LNCAP (cell line): ENCODE measurements around the gene BZW2.

Source experiments
- TF ChIP-seq, protein P1 (sequence below): fragments of 450-650 bp; IDR thresholded peaks from 2 replicates; pipeline ENCODE4 v1.5.1; 2017; ENCODE audit warnings: mild to moderate bottlenecking

The BZW2 gene

GRCh38 chr7:16656141-16656540 lies 10.2 kb downstream of the BZW2 start:
- TF ChIP-seq, protein P1, sequence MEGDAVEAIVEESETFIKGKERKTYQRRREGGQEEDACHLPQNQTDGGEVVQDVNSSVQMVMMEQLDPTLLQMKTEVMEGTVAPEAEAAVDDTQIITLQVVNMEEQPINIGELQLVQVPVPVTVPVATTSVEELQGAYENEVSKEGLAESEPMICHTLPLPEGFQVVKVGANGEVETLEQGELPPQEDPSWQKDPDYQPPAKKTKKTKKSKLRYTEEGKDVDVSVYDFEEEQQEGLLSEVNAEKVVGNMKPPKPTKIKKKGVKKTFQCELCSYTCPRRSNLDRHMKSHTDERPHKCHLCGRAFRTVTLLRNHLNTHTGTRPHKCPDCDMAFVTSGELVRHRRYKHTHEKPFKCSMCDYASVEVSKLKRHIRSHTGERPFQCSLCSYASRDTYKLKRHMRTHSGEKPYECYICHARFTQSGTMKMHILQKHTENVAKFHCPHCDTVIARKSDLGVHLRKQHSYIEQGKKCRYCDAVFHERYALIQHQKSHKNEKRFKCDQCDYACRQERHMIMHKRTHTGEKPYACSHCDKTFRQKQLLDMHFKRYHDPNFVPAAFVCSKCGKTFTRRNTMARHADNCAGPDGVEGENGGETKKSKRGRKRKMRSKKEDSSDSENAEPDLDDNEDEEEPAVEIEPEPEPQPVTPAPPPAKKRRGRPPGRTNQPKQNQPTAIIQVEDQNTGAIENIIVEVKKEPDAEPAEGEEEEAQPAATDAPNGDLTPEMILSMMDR, result no peak

GRCh38 chr7:16657656-16658279 lies 11.8 kb downstream of the BZW2 start:
- TF ChIP-seq, protein P1, result no peak

DNA sequence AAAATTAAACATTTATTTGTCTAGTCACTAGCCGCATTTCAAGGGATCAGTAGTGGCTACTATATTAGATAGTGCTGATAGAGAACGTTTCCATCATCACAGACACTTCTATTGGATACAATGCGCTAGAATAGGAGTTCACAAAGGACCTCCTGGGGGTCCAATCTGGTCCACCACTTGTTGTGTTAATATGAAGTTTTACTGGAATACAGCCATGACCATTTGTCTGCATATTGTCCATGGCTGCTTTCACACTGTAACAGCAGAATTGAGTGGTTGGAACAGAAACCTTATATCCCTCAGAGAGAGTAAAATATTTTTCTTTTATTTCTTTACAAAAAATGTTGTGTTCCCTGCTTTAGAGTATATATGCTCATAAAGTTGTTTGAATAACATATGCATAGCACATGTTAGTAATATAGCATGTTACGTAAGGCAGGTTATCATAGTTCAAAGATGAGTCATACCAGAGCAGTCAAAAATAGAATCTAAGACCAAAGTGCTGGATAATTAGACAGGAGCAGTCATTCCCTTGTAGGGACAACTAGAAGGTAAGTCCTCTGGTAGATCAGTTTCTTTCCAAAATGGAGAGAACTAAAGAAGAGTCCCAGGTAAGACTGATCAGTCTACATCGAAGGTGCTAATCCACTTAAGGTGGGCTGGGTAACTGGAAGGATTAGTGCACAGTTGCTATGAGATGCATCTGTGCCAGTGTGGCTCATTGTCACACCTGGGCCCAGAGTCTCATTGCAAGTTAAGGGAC lies 14.9 kb downstream of the BZW2 start:
- TF ChIP-seq, protein P1, result no peak

GRCh38 chr7:16661924-16662323 lies 15.9 kb downstream of the BZW2 start:
- TF ChIP-seq, protein P1, result no peak

GRCh38 chr7:16667355-16667754 lies 21.4 kb downstream of the BZW2 start:
- TF ChIP-seq, protein P1, result no peak

GRCh38 chr7:16668049-16668858 lies 22.3 kb downstream of the BZW2 start:
- TF ChIP-seq, protein P1, result no peak

DNA sequence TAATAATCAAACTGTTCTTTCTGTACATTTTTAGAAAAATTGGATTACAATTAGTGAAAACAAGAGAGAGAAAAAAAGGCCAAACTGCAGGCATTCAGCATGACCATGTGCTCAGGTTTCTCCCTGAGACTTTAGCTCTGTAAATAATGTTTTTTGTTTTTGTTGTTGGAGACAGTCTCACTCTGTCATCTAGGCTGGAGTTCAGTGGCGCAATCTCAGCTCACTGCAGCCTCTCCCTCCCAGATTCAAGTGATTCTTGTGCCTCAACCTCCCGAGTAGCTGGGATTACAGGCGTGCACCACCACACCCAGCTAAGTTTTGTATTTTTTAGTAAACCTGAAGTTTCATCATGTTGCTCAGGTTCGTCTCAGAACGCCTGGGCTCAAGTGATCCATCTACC lies 23.0 kb downstream of the BZW2 start:
- TF ChIP-seq, protein P1, result no peak
